HG03280 (cell line): Measurements from ENCODE around the gene PRKD2.
A peak's percentile ranks its signal among the peaks of the same experiment; 100 is the strongest.

ENCODE experiments used
- ATAC-seq: cut with Tn5 transposase; IDR thresholded peaks from one replicate; pipeline ENCODE4 v1.9.1; 2021; ENCODE audit warnings: mild to moderate bottlenecking, moderate library complexity; ENCODE audit not compliant: unreplicated experiment

PRKD2 gene

DNA sequence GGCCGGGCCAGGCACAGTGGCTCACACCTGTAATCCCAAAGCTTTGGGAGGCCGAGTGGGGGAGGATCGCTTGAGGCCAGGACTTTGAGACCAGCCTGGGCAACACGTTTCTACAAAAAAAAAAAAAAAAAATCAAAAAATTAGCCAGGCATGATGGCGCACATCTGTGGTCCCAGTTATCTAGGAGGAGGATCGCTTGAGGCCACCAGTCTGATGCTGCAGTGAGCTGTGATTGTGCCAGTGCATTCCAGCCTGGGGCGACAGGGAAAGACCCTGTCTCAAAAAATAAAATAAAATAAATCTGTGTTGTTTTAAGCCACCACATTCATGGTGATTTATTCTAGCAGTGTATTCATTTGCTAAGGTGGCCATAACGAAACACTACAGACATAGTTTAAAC lies 51.8 kb downstream of the PRKD2 start:
- ATAC-seq: no peak

DNA sequence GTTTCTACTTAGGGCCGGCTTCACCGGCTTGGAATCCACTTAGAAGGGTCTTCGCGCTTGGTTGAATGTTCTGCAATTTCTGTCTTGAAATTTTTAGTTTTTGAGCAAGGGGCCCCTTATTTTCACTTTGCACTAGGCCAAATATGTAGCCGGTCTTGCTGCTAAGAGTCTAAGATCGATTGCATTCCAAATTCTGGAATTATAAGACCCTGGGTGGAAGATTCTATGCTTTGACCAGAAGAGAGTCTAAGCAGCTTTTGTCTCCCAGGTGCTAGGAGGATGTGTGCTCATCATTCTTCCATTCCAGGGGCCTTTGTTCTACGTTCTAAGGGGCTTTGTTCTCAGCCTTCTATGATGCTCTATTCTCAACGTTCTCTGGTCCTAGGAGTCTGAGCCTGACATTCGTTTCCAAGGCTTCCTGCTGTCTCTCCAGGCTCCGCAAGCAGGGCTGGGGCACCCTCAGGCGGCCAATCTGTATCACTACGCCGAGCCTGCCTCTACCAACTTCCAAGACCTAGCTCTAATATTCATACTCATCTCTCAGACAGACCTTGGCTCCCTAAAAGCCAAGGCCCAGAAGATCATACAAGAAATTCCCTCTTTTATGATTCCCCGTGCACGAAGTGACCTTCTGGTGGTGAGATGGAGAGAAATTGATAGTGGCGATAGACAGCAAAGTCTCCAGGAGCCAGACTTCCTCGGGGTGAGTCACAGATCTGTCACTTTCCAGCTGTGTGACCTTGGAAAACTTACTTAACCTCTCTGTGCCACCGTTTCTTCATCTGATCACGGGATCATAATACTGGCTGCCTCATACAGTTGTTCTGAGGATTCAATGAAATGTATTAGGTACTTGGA lies 55.0 kb downstream of the PRKD2 start:
- ATAC-seq: peak; percentile 26

GRCh38 chr19:46661020-46661731 lies 55.7 kb downstream of the PRKD2 start, which contains the start of gene DACT3:
TSS of gene DACT3 (minus strand) at chr19:46661182. CDS start at chr19:46661064, 118 bp downstream.
- ATAC-seq: peak; percentile 90

DNA sequence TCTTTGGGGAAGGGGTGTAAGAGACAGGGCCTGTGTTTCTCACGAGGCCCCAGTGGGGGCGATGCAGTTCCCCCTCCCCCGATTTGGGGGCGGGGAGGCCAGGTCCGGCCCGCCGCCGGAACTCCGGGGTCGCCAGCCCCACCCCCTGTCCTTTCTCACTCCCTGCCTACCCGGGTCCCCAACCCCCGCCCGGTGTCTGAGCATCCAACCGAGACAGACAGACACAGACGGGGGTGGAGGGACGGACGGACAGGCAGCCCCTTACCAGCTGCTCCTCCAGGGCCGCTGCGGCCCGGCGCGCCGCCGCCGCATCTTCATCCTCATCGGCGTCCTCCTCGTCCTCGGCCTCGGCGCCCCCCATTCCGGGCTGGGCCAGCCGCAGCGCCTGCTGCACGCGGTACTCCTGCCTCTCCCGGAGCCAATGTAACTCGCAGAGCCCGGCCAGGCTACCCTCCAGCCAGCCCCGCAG lies 56.3 kb downstream of the PRKD2 start:
- no peak for ATAC-seq

DNA sequence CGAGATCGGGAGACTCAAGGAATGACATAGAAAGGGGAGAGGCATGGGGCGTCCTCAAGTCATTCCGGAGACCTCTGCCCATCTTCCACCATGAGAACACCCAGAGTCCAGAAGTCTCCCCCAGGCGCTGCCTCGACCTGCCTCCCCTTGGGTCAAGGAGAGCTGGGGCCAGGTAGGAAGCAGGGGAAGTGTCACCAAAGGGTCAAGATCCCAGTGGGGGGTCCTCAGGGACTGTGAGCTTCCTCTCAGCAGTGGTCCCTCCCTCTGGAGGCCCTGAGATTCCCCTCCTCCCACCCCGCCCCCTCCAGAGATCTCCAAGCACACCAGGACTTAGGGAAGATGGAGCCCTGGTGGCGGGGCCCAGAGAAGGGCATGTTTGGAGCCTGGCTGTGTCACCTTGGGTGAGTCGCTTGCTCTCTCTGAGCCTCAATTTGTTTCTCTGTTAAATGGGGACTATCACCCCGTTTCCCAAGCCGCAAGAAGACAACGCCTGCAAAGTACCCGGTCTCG lies 56.9 kb downstream of the PRKD2 start:
- ATAC-seq: no peak

- ATAC-seq: no peak
These were observed 57.5 kb downstream of the PRKD2 start for GRCh38 chr19:46659151-46660007.

- ATAC-seq: no peak
These were observed 60.4 kb downstream of the PRKD2 start for GRCh38 chr19:46656541-46656940.

DNA sequence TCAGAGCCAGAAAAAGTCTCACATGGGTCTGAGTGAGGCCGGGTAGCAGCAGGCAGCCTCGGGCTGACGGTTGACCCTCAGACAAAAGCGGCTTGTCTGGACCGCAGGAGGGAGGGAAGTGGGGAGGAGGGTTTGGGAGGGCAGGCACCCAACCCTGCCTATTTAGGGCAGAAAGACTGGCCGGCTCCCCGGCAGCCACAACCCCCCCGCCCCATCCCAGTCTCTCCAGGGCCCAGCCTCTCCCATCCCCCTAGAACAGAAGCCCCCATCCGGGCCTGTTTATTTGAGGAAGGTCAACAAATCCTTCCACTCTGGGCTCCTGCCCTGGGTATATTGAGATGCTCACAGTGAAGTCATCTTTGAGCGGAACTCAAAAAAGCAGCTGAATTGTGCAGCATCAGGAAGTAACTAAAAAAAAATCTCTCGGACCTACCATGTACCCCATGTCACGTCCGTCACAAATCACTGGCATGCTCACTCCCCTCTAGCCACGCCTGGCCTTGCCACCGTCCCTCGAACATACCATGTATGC lies 62.2 kb downstream of the PRKD2 start:
- ATAC-seq: no peak

- ATAC-seq: no peak
These were observed 66.5 kb downstream of the PRKD2 start for GRCh38 chr19:46650445-46650844.

- no peak for ATAC-seq
These were observed 67.7 kb downstream of the PRKD2 start for GRCh38 chr19:46648961-46649960.

- no peak for ATAC-seq
These were observed 68.6 kb downstream of the PRKD2 start for GRCh38 chr19:46648060-46648960.

- no peak for ATAC-seq
These were observed 70.5 kb downstream of the PRKD2 start for GRCh38 chr19:46646402-46646801.

GRCh38 chr19:46644720-46645119 lies 72.2 kb downstream of the PRKD2 start:
- no peak for ATAC-seq

DNA sequence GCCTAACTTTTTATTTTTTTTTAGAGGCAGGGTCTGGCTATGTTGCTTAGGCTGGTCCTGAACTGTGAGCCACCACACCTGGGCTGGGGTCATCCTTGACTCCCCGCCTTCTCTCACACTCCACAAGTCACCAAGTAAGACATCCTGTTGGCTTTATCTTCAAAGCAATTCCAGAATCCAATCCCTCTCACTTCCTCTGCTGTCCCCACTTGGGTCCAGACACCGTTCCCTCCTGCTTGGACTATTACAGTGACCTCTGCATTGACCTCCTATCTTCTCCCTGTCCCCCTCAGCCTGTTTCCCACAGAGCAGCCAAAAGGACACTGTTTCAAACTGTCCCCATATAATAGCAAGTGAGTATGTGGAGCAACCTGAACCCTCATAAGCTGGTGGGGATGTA lies 76.3 kb downstream of the PRKD2 start:
- no peak for ATAC-seq

GRCh38 chr19:46639358-46640182 lies 77.3 kb downstream of the PRKD2 start:
- ATAC-seq: no peak

DNA sequence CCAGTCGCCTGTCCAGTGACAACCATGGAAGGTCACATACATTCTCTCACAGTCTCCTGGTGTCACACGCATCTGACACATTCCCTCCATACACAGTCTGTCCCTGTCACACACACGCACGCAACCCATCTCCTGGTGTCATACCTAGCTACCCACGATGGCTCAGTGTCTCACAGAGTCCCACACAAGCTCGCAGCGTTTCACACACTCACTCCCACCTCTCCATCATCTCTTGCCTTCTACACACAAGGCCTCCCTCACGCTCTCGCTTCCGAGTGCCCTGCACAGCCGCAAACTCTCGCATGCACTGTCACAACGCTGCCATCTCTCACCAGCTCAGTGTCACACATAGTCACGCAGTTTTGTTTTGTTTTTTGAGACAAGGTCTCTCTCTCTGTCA lies 79.7 kb downstream of the PRKD2 start:
- no peak for ATAC-seq

DNA sequence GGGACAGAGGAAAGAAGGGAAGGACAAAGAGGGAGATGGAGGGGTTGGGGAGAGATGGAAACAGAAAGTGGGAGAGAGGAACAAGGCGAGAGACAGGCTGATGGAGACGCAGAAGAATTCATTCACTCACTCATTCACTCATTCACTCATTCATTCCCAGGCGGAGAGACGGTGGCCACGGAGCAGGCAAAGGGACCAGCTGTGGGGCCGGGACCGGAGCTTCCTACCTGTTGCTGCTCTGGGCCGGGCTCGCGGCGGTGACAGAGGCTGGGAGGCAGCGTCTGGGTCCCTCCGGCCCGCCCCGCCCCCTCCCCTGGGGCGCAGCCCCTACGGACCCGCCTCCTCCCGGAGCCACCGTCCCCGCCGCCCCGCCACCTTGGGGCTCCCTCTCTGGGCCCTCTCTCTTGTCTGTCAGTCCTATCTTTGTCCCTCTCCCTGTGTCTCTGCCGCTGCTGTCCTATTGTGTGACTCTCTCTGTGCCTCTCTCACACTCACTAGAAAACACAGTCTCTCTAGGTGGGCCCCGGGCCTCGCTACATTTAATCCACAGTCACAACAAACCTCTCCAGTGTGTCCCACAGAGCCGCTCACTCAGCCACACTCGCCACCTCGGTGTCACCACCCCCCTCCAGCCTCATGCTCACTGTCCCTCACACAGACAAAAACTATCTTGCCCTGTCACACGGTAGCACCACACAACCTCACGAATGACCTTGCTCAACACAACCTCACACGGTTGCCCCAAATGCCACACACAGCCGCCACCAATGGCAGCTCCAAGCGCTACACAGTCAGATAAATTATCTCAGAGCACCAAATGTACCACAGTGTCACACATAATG lies 80.8 kb downstream of the PRKD2 start, which contains the start of gene GNG8:
TSS of gene GNG8 (minus strand) at position 283 of the 842 bp plus-strand sequence. CDS start 1,520 bp downstream, outside the sequence.
- no peak for ATAC-seq
